Lung microvascular endothelial cell (primary cell): ENCODE measurements around the gene CSGALNACT2. TPM values are rescaled to one million over a fixed set of nuclear protein-coding genes. Genes with fewer than 3 reads are reported as not detected.
"Not testable (repeated sequence)": the region's sequence is repeated elsewhere in the genome, so short reads cannot be mapped to it uniquely, and the experiment has no call there.

Source experiments
- DNase-seq, 2 donors: peaks; one replicate each; pipeline versions ENCODE4 v3.0.0 to v3.0.0-alpha.2; 2010; ENCODE audit warnings: low read depth in 2 of 2
- total RNA-seq: library from RNA; depleted of rRNA; stranded (reverse); fragments of >200 nt; gene quantifications from 2 replicates; pipeline ENCODE4 v1.2.1, GENCODE V29; 2014

Gene CSGALNACT2
- total RNA-seq, 1 donor from 2014 or later: 9.1 TPM

GRCh38 chr10:43177595-43177994 lies 39.4 kb downstream of the CSGALNACT2 start:
- no peak for DNase-seq

- DNase-seq: no peak
These were observed 42.9 kb downstream of the CSGALNACT2 start for GRCh38 chr10:43181146-43181545.

- not testable (repeated sequence) for DNase-seq
These were observed 45.5 kb downstream of the CSGALNACT2 start for GRCh38 chr10:43183764-43184163.

GRCh38 chr10:43186150-43186549 lies 47.9 kb downstream of the CSGALNACT2 start:
- no peak for DNase-seq

GRCh38 chr10:43187213-43187612 lies 49.0 kb downstream of the CSGALNACT2 start:
- no peak for DNase-seq

GRCh38 chr10:43188702-43189101 lies 50.5 kb downstream of the CSGALNACT2 start:
- no peak for DNase-seq

GRCh38 chr10:43190289-43190688 lies 52.0 kb downstream of the CSGALNACT2 start:
- no peak for DNase-seq

GRCh38 chr10:43190775-43191174 lies 52.5 kb downstream of the CSGALNACT2 start:
- no peak for DNase-seq

- no peak for DNase-seq
These were observed 54.6 kb downstream of the CSGALNACT2 start for GRCh38 chr10:43192884-43193283.

GRCh38 chr10:43193496-43194080 lies 55.3 kb downstream of the CSGALNACT2 start:
- DNase-seq: no peak

- no peak for DNase-seq
These were observed 56.0 kb downstream of the CSGALNACT2 start for GRCh38 chr10:43194266-43194665.

- no peak for DNase-seq
These were observed 56.6 kb downstream of the CSGALNACT2 start for GRCh38 chr10:43194859-43195258.

- DNase-seq: no peak
These were observed 57.3 kb downstream of the CSGALNACT2 start for GRCh38 chr10:43195557-43195956.

- no peak for DNase-seq
These were observed 58.1 kb downstream of the CSGALNACT2 start for GRCh38 chr10:43196131-43196980.

GRCh38 chr10:43196981-43197833 lies 59.0 kb downstream of the CSGALNACT2 start:
- no peak for DNase-seq

- DNase-seq: peak; percentile 33 to 47
These were observed 59.8 kb downstream of the CSGALNACT2 start for GRCh38 chr10:43197834-43198681.

GRCh38 chr10:43198682-43199005 lies 60.4 kb downstream of the CSGALNACT2 start:
- DNase-seq: no peak

GRCh38 chr10:43199088-43199683 lies 60.9 kb downstream of the CSGALNACT2 start:
- DNase-seq: no peak

GRCh38 chr10:43199684-43200537 lies 61.7 kb downstream of the CSGALNACT2 start:
- DNase-seq: no peak
